Activated gamma-delta T cell treated with anti-CD3 and anti-CD28 coated beads, Interleukin-2, amount 50 U/mL, for 16 hours (primary cell): ENCODE measurements around the gene ZBTB18.

Experiments
- DNase-seq: peaks from one replicate; pipeline ENCODE4 v3.0.0-alpha.2; 2020; ENCODE audit warnings: low read depth

Gene ZBTB18

GRCh38 chr1:244088161-244088560 lies 37.1 kb downstream of the ZBTB18 start:
- DNase-seq: no peak

- no peak for DNase-seq
Measured at GRCh38 chr1:244089561-244089960, 38.5 kb downstream of the ZBTB18 start.

- no peak for DNase-seq
Measured at GRCh38 chr1:244090645-244091044, 39.6 kb downstream of the ZBTB18 start.

- DNase-seq: no peak
Measured at GRCh38 chr1:244092293-244092963, 41.3 kb downstream of the ZBTB18 start.

- DNase-seq: no peak
Measured at GRCh38 chr1:244092964-244093638, 42.0 kb downstream of the ZBTB18 start.

DNA sequence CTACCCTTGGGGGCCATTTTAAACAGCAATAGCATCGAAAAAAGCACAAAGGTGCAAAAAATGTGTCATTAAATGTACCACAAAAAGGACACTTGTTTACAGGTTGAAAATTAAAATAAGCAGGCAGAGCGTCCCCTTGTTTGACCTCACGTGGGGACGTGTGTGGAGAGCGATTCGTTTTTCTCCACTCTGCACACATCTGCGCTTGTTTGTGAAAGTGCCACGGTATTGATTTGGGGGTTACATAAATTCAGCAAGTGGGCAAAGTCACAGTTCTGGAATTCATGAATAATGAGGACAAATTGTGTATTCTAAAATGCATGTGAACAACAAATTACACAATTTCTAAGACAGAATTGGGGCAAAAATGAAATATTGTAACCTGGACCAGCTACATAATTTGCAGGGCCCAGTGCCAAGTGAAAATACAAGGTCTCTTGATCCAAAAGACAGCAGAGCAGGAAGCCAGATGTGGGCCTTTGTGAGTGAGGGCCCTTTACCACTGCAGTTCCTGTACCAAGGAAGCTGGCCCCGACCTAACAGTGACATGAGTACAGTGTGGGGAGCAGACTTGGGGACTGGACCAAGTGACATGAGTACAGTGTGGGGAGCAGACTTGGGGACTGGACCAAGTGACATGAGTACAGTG lies 43.9 kb downstream of the ZBTB18 start:
- DNase-seq: no peak

DNA sequence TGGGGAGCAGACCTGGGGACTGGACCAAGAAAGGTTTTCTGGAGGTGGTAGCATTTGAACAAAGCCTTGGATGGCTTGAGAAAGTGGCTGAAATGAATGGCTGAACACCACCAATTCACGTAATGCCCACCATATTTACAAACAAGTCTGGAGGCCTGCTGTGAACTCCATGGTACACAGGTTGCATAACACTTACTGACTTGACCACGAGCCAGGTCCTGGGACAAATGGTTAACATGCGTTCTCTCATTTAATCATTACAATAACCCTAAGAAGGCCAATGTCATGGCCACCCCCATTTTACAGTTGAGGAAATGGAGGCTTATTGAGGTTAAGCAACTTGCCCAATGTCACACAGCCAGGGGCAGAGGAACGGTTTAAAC lies 44.4 kb downstream of the ZBTB18 start:
- DNase-seq: no peak

GRCh38 chr1:244096066-244096610 lies 45.1 kb downstream of the ZBTB18 start:
- DNase-seq: no peak

DNA sequence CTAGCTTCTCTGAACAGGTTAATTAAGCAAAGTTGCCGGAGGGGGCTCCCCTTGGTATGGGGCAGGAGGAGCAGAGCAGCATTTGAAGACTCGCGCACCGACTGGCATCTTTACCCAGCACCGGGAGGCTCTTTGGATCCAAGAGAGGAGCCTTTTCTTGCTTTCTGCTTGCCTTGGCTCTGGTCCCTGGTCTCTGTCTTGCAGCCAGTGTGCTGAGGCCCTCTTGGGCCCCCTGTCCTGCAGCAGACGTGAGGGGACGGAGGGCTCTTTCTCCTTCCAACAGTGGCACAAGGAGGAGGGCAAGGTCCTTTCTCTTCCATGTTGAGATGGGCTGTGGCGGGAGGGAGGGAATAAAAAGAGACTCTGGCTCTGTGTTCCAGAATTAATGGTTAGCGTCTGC lies 45.6 kb downstream of the ZBTB18 start:
- no peak for DNase-seq

GRCh38 chr1:244097523-244098405 lies 46.7 kb downstream of the ZBTB18 start:
- DNase-seq: no peak

GRCh38 chr1:244099258-244099930 lies 48.3 kb downstream of the ZBTB18 start:
- no peak for DNase-seq

GRCh38 chr1:244100276-244100675 lies 49.2 kb downstream of the ZBTB18 start:
- DNase-seq: no peak

DNA sequence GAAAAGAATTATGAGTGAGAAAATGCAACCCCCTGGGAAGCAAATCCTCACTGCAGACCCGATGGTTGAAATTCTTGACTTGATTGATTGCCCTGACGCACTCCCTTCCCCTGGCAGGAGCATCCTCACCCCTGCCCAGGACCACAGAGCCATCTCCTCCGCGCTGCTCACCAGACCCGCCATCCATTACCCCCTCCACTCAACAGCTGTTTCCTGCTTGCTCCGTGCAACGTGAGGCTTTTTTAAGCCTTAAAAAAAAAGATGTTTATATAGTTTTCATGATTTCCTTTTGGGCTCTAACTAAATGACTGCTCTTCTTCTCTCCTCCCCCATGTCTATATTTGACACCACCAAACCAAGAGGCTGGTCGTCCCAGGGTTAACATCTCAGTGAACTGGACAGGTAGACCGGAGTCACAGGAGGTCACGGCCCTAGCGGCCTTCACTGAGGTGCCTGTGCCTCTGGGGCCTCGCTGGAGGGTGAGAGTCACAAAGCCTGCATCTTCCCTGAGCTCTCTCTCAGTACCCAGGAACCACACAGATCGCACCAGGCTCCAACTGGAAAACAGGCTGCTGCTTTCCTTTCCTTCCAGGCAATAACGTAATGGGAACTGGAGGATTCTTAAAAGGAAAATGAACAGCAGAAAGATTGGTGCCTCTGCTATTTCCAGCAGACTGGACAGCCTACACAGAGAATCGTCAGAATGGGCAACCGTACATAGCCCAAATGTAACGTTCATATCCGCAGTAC lies 49.8 kb downstream of the ZBTB18 start:
- DNase-seq: no peak

- no peak for DNase-seq
Measured at GRCh38 chr1:244102046-244102445, 51.0 kb downstream of the ZBTB18 start.

DNA sequence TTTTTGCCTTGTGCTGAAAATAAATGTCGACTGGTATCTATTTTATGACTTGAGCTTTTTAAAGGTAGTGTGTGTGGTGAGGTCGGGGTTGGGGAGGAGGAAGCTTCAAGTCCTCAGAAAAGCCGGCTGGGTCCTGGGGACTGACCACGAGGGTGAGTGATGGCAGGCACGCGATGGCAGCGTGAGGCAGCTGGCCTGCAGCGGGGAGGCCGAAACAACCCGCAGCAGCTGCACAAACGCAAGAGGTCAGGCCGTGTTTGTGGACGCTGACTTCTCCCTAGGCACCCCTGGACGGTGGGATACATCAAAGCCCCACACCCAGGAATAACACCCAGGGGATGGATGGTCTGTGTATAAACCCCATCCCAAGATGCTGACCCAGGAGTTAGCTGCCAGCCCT lies 51.4 kb downstream of the ZBTB18 start:
- DNase-seq: no peak

DNA sequence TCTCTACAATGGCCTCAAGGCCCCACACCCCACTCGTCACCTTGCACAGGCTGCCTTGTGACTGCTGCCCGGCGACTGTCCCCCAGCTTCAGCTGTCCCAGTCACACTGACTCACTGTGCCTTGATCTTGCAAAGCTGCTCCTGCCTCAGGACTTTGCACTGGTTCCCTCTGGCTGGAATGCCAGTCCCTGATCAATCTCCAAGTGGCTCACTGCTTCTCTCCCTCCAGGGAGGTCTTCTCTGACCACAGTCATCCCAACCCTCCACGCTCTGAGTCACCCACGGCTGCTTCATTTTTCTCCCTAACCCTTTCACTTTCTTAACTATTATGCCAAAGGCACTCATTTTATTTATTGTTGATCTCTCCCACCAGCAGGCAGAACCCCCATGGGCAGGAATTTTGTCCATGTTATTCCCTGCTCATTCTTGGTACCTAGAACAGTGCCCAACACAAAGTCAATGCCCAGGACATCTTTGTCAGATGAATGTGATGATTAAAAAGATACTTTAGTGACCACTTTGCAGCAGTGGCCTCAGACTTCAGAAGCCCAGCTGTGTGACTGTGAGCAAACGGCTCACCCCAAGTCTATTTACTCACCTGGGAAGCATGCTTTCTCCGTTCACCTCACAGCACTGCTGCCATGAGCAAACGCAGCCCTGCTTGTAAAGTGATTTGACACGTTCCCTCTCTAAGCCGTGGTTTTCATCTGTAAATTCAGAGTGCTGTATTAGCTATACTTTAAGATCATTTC lies 53.4 kb downstream of the ZBTB18 start:
- DNase-seq: no peak

DNA sequence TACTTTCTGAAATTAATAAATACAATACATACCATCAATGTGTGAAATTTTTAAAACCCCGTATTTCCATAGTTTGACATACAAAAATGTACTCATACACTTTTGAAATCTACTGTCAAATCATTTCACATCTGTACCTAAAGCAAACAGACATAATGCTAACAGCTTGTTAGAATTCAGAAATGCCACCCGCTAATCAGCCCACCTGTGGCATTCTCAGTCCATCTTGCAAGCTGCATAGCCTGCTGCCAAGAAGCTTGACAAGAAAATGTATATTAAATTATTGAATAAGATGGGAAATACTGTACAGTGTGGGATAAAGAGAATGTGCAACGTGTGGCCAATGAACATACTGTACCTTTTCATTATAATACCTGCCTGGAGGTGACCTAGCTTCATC lies 55.1 kb downstream of the ZBTB18 start:
- DNase-seq: no peak
